WI38 (cell line): ENCODE data around the gene DPEP2NB.

Source experiments
- H3K4me3 ChIP-seq: 2 replicates; pipeline ENCODE4 v1.5.1; 2011; ENCODE audit warnings: low read depth, mild to moderate bottlenecking, control low read depth, low read length
- CTCF ChIP-seq: IDR thresholded peaks from 2 replicates; pipeline ENCODE4 v1.5.1; 2012; ENCODE audit warnings: low read depth, mild to moderate bottlenecking, control low read depth, low read length

Gene DPEP2NB

DNA sequence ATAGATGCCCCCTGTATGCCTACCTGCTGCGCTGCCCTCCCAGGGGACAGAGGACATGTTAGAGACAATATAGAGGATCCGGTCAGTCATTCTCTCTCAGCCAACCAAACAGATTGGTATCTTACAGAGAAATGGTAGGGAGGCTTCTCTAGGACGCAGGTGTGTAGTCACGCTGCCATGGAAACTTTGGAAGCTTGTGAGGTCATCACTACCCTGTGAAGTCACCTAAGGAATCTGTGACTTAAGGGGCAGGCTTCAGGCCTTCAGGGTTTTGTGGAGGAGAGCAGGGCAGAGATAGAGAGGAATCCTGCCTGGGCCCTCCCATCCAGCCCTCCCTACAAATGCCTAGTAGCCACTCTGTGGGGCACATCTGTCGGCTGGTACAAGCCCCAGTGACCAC, at the start of gene DPEP2NB:
TSS of gene DPEP2NB (minus strand) at position 231 of the 400 bp plus-strand sequence. CDS start at position 90, 141 bp downstream.
- H3K4me3 ChIP-seq, result no peak within 1 kb of the TSS
- TF ChIP-seq CTCF, result no peak

DNA sequence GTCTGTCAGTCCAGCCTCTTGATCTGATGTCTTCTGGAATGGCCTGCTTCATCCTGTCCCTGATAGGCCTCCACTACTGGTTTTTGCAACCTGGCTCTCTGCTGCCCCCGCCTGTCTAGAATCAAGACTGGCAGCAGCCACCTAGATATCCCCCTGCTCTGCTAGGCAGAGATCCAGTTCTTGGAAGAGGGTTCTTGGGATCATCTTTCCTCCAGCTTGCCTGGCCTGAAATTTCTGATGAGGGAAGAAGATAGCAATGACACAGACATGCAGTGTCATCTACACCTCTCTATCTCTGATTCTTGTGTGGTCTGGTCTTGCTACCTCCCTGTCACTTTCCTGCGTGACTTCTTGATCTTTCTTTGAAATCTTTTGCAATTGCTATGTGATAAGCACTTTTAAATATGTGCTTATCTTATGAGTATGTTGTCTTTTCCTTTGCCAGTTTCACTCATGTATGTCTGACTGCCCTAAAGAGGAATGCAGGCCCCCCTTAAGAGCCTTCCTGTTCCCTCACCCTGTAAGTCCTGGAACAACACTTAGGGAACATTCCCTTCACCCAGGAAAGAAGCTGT, 49.2 kb upstream of the DPEP2NB start:
- TF ChIP-seq CTCF, result peak; percentile 71

GRCh38 chr16:68062910-68063393, 47.2 kb upstream of the DPEP2NB start:
- TF ChIP-seq CTCF, result no peak

More for the DNA sequence above, 49.2 kb upstream of the DPEP2NB start:
- no peak overlapping the region for H3K4me3 ChIP-seq

GRCh38 chr16:68061396-68061795, 45.7 kb upstream of the DPEP2NB start:
- no peak for TF ChIP-seq CTCF
- H3K4me3 ChIP-seq, result no peak overlapping the region

More at GRCh38 chr16:68062910-68063393, 47.2 kb upstream of the DPEP2NB start:
- no peak overlapping the region for H3K4me3 ChIP-seq

DNA sequence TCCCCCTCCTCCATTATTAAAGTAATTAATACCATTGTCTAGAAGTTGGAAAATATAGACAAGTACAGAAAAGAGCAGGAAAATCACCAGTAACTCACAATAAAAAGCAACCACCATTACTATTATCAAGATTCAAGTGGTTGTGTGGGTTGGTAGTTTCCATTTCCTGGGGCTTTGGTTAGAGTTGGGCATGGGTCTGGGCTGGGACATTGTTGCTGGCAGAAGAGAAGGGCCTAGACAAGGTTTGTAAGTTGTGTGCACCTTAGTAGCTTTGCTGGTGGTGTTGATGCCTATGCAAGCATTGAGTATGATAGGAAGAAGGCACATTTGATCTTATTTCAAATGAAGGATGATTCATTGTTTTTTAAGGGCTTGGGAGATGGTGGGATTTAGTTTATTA, 44.1 kb upstream of the DPEP2NB start:
- no peak overlapping the region for H3K4me3 ChIP-seq
- no peak for TF ChIP-seq CTCF

GRCh38 chr16:68055395-68055794, 39.7 kb upstream of the DPEP2NB start:
- H3K4me3 ChIP-seq, result no peak overlapping the region
- no peak for TF ChIP-seq CTCF

DNA sequence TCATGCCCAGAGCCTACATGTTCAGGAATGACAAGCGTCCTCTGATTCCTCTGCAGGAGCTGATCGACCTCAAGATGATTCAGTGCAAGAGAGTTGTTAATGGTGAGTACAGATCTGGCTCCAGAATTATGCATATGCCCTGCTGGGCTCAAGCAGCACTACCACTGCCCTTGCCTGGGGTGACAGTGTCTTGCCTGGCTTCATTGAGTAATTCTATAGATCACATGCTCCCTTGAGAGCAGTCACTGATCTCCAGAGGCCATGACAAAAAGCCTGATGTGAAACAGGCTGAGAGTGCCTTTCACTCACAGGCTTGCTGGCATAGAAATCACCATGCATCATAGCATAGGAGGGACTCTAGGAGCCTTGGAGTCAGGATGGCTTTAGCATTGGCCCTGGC, 33.7 kb upstream of the DPEP2NB start:
- no peak overlapping the region for H3K4me3 ChIP-seq
- no peak for TF ChIP-seq CTCF
